Esophagus muscularis mucosa (tissue), 4 donors: ENCODE data around the gene GPRC5D. TPM values are rescaled to one million over a fixed set of nuclear protein-coding genes. Genes with fewer than 3 reads are reported as not detected.
A peak's percentile ranks its signal among the peaks of the same experiment; 100 is the strongest.

Source experiments
- DNase-seq: peaks from one replicate; pipeline ENCODE4 v3.0.0-alpha.2; 2017; ENCODE audit errors: extremely low spot score
- H3K27ac ChIP-seq, 4 donors: fragments of 200-600 bp; sonication (generic); replicated peaks in 1 of 4; 1 replicate in 3 of 4; 2 replicates in 1 of 4; pipeline ENCODE4 v1.5.1; 2016 to 2019; ENCODE audit warnings: mild to moderate bottlenecking in 1 of 4
- H3K27me3 ChIP-seq, 4 donors: fragments of 200-600 bp; sonication (generic); one replicate each; pipeline versions ENCODE4 v1.5.1 to v1.6.0; 2016 to 2019
- H3K36me3 ChIP-seq, 4 donors: fragments of 200-600 bp; sonication (generic); one replicate each; pipeline ENCODE4 v1.5.1; 2016 to 2019
- H3K4me1 ChIP-seq, 4 donors: fragments of 200-600 bp; sonication (generic); one replicate each; pipeline ENCODE4 v1.5.1; 2016 to 2019
- H3K4me3 ChIP-seq, 4 donors: fragments of 200-600 bp; sonication (generic); 1 replicate in 2 of 4; 2 replicates in 2 of 4; pipeline ENCODE4 v1.5.1; 2016 to 2019; ENCODE audit warnings: mild to moderate bottlenecking in 4 of 4, moderate library complexity in 1 of 4
- H3K9me3 ChIP-seq, 4 donors: fragments of 200-600 bp; sonication (generic); 1 replicate in 3 of 4; 2 replicates in 1 of 4; pipeline ENCODE4 v1.5.1; 2016 to 2019
- EP300 ChIP-seq: sonication (generic); formaldehyde crosslinking; IDR thresholded peaks from one replicate; pipeline ENCODE4 v1.6.1; 2017; ENCODE audit warnings: antibody characterized with exemption
- POLR2A ChIP-seq: fragments of 450-650 bp; IDR thresholded peaks from one replicate; pipeline ENCODE4 v1.6.1; 2017; ENCODE audit warnings: antibody characterized with exemption, moderate library complexity, mild to moderate bottlenecking, low read depth
- POLR2AphosphoS5 ChIP-seq, 2 donors: sonication (generic); formaldehyde crosslinking; IDR thresholded peaks; one replicate each; pipeline ENCODE4 v1.6.1; 2017; ENCODE audit warnings: antibody characterized with exemption in 2 of 2
- WGBS: methylation state at CpG from one replicate; pipeline ENCODE4 v1.1.5; 2018; 5-methylcytosine and 5-hydroxymethylcytosine counted together
- intact Hi-C: fragments of 100-400 bp; cut with DNase I; formaldehyde crosslinking; loops from one replicate; pipeline ENCODE4 v1.15.1; 2023
- total RNA-seq, 4 donors: library from RNA; depleted of rRNA; stranded (reverse); fragments of >200 nt; gene quantifications; one replicate each; pipeline versions ENCODE4 v1.1.0 to v1.2.1, GENCODE V29; 2016
- TF ChIP-seq, protein P1 (sequence below), 3 experiments: fragments of 200-600 bp in 2 of 3; fragments of 450-650 bp in 1 of 3; sonication (generic) in 2 of 3; IDR thresholded peaks; one replicate each; pipeline ENCODE4 v1.5.1; 2017 to 2019; ENCODE audit warnings: antibody characterized with exemption in 3 of 3, mild to moderate bottlenecking in 2 of 3, moderate library complexity in 1 of 3

Gene GPRC5D
- total RNA-seq, 4 donors from 2014 or later: 0.84 TPM; not detected in 3

- intact Hi-C loops: no loop called here
- TF ChIP-seq POLR2AphosphoS5 (IDR thresholded peaks at IDR 0.05) (no peak), EP300 (no peak), POLR2A (no peak)
- TF ChIP-seq, protein P1, sequence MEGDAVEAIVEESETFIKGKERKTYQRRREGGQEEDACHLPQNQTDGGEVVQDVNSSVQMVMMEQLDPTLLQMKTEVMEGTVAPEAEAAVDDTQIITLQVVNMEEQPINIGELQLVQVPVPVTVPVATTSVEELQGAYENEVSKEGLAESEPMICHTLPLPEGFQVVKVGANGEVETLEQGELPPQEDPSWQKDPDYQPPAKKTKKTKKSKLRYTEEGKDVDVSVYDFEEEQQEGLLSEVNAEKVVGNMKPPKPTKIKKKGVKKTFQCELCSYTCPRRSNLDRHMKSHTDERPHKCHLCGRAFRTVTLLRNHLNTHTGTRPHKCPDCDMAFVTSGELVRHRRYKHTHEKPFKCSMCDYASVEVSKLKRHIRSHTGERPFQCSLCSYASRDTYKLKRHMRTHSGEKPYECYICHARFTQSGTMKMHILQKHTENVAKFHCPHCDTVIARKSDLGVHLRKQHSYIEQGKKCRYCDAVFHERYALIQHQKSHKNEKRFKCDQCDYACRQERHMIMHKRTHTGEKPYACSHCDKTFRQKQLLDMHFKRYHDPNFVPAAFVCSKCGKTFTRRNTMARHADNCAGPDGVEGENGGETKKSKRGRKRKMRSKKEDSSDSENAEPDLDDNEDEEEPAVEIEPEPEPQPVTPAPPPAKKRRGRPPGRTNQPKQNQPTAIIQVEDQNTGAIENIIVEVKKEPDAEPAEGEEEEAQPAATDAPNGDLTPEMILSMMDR (IDR thresholded peaks at IDR 0.05): no peak
- H3K36me3 ChIP-seq: no peaks in the 10 kb centered on the region
- H3K27me3 ChIP-seq: no peaks in the 10 kb centered on the region
- no peak overlapping the region for H3K27ac ChIP-seq
- DNase-seq: no peak
- peaks cover 37 to 69% (median 65%) of the 10 kb centered on the region in 4 donors for H3K4me1 ChIP-seq
- WGBS: 77% methylated on average over 3 of the region's 3 CpGs
- peak overlapping the region in 1 of 4 donors; percentile 2 for H3K4me3 ChIP-seq
- H3K9me3 ChIP-seq: no peaks in the 10 kb centered on the region
Observed at GRCh38 chr12:12997156-12997555, 45.2 kb upstream of the GPRC5D start.

DNA sequence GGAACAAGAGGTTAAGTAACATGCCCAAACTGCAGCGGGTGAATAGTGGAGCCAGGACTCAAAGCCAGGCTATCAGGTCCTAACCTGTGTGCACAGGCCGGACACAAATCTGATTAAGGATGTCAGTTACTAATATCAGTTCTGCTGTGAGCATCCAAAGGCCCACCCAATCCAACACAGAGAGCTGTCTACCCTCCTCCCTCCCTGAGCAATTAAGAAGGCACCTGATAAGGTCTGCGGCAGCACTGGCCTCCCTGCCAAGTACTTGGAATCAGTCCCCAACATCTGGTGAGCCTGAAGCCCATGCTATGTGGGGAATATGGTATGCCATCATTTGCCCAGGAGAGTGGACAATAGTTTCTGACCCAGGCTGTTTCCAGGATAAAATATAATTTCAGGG is 44.2 kb upstream of the GPRC5D start:
- WGBS: 92% methylated on average over 3 of the region's 3 CpGs
- Histone ChIP-seq H3K4me1 (peaks cover 30 to 70% (median 64%) of the 10 kb centered on the region in 4 donors), H3K9me3 (no peaks in the 10 kb centered on the region), H3K27ac (no peak overlapping the region), H3K36me3 (no peaks in the 10 kb centered on the region), H3K27me3 (no peaks in the 10 kb centered on the region), H3K4me3 (no peak overlapping the region)
- no peak for DNase-seq
- TF ChIP-seq POLR2AphosphoS5 (IDR thresholded peaks at IDR 0.05) (no peak), EP300 (no peak), POLR2A (no peak)
- TF ChIP-seq, protein P1 (IDR thresholded peaks at IDR 0.05): no peak
- intact Hi-C loops: no loop called here

DNA sequence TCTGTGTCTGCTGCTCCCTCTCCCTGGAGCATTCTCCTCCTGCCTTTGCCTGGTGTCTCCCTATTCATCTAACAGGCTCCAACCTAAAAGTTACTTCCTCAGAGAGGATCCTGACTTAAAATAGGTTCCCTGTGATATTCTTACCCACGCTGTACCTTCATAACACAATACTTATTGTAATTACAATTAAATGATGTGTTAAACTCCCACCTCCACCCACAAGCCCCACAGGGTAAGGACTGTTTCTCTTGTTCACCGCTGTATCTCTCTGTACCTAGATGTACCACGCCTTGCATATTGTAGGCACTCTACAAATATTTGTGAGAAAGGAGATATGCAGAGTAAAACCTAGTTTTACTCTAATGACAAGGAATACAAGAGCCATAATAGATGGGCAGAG is 43.1 kb upstream of the GPRC5D start:
- Histone ChIP-seq H3K4me3 (no peak overlapping the region), H3K9me3 (no peaks in the 10 kb centered on the region), H3K4me1 (peaks cover 30 to 75% (median 62%) of the 10 kb centered on the region in 4 donors), H3K27ac (no peak overlapping the region), H3K36me3 (no peaks in the 10 kb centered on the region), H3K27me3 (no peaks in the 10 kb centered on the region)
- 98% methylated on average over 3 of the region's 3 CpGs for WGBS
- TF ChIP-seq POLR2A: no peak
- TF ChIP-seq, protein P1 (IDR thresholded peaks at IDR 0.05): no peak
- no peak for TF ChIP-seq POLR2AphosphoS5 (IDR thresholded peaks at IDR 0.05)
- no peak for TF ChIP-seq EP300
- intact Hi-C loops: no loop called here
- DNase-seq: no peak

DNA sequence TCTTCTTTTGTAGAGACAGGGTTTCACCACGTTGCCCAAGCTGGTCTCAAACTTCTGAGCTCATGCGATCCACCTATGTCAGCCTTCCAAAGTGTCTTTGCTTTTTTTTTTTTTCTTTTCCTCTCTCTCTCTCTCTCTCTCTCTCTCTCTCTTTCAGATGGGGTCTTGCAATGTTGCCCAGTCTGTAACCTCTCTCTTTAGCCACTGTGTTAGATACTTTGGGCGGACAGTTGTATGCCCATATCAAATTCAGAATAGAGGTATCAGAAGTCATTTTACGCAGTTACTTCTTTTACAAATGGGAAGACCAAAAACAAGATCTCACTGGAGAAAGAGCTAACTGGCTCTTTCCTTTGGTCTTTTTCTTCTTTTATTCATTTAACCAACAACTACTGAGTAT is 41.4 kb upstream of the GPRC5D start:
- Histone ChIP-seq H3K4me1 (peaks cover 20 to 61% (median 49%) of the 10 kb centered on the region in 4 donors), H3K27me3 (no peaks in the 10 kb centered on the region), H3K27ac (peak overlapping the region; percentile 64 to 78 (median 73)), H3K36me3 (peaks cover 9 to 11% (median 9%) of the 10 kb centered on the region in 4 donors), H3K4me3 (peak overlapping the region; percentile 8 to 47 (median 28)), H3K9me3 (no peaks in the 10 kb centered on the region)
- 91% methylated on average over 4 of the region's 4 CpGs for WGBS
- TF ChIP-seq POLR2AphosphoS5 (IDR thresholded peaks at IDR 0.05): no peak
- TF ChIP-seq POLR2A: no peak
- no peak for TF ChIP-seq EP300
- TF ChIP-seq, protein P1 (IDR thresholded peaks at IDR 0.05): no peak
- intact Hi-C loops: no loop called here
- no peak for DNase-seq
